GM21526 (cell line): Measurements from ENCODE around the gene PAPOLB.

Source experiments
- ATAC-seq: cut with Tn5 transposase; IDR thresholded peaks from one replicate; pipeline ENCODE4 v1.9.1; 2021; ENCODE audit warnings: moderate library complexity; ENCODE audit not compliant: unreplicated experiment, low FRiP score

Gene PAPOLB

GRCh38 chr7:4842319-4843064 lies 19.3 kb downstream of the PAPOLB start:
- ATAC-seq, result no peak

DNA sequence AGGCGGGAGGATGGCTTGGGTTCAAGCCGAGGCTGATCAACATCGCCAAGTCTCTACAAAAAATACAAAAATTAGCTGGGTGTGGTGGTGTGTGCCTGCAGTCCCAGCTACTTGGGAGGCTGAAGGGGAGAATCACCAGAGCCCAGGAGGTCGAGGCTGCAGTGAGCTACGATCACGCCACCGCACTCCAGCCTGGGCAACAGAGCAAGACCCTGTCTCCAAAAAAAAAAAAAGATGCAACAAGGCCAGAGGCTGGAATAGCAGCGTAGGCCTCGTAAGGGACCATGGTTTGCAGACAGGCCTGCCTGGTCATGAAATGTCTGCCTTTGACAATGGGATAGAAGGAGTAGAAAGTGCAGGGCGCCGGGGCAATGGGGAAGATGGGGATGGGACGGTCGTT lies 20.0 kb downstream of the PAPOLB start:
- ATAC-seq, result no peak

- no peak for ATAC-seq
Observed at GRCh38 chr7:4841007-4841784, 20.6 kb downstream of the PAPOLB start.

GRCh38 chr7:4840079-4840501 lies 21.7 kb downstream of the PAPOLB start:
- no peak for ATAC-seq

DNA sequence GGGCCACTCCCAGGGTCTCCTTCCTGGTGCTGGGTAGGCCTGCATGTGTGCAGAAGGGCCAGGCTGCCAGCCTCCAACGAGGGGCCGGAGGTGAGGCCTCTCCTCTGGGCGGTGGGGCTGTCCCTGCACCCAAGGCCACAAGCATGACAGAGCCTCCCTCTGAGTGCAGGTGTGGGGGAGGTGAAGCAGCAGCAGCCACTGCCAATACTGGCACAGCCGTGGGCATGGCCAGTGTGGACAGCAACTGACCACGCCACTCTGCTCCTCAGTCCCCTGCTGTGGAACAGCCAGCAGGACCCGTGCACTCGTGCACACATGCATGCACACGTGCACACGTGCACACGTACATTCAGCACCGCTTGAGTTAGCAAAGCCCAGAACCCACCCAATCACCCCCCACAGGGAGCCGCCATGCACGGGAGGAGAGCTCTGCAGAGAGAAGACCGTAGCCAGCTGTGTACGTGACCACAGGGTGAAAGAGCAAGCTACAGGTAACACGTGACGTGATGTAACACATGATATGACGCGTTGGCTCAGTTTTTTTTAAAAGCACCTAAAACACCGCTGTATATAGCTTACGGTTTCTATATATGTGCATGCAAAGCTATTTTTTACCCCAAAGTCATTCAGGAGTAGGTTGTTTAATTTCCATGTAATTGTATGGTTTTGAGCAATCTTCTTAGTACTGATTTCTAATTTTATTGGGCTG lies 23.1 kb downstream of the PAPOLB start:
- ATAC-seq, result no peak

DNA sequence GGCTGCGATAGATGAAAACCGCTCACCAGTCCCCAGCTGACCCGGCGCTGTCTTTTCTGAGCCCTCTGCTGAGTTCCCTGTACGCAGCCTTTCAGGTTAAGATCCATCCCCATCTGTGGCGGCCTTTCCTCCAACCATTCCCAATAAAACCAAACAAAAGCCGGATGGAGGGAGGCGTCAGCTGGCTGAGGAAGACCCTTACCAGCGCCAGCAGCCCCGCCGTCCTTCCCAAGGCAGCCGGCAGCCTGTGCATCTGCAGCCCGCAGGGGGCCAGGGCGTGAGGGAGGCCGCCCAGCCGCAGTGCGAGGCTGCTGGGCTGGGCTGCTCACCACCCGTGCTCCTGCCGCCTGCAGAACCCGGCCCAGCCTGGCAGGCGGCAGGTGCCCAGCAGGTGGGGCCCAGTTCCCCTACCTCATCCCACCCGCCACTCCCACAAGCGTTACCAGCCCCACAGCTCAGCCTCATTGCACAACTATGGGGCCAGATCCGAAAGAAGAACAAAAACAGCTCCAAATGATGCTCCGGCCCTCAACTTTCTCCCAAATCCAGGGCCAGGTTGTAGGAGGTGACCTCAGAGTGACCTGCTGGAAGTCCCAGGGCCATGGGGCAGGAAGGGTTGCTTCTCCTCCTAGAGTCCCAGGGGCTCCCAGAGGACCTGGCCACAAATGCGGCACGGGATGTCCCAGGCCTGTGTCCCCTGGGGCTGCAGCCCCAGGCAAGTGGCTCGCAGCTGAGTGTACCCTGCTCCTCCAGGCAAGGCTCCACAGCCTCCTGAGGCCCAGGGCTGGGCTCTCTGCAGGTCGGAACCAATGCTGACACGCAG lies 23.8 kb downstream of the PAPOLB start:
- ATAC-seq, result no peak

DNA sequence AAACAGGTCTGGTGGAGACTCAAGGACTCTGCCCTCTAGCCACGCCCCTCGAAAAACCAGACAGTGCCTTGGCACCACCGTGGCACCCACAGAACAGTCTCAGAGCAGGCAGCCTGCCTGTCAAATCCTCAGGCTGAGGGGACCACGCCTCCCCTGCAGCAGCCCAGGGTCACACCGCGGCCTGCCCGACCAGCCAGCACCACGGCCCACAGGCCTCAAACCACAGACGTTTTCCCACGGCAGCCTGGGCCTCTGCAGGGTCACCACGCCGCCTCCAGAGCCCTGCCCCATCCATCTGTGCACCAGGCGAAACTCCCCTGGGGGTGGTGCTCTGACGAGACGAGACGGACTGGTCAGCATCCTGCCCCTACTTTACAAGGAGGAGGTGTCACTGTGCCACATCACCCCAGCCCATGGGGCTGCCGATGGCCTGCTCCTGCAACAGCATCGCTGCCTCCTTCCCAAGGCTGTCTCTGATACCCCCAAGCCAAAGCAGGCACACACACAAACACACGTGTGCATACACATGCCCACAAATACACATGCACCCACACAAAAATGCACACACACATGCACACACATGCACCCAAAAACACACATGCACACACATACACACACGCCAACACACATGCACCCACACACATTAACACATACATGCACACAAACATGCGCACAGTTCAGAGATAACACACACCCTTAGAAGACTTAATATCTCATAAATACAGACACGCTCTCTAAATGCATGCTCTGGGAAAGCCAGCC lies 24.6 kb downstream of the PAPOLB start:
- ATAC-seq, result no peak

- ATAC-seq, result no peak
Observed at GRCh38 chr7:4836206-4836661, 25.6 kb downstream of the PAPOLB start.

GRCh38 chr7:4835398-4836205 lies 26.2 kb downstream of the PAPOLB start:
- no peak for ATAC-seq

DNA sequence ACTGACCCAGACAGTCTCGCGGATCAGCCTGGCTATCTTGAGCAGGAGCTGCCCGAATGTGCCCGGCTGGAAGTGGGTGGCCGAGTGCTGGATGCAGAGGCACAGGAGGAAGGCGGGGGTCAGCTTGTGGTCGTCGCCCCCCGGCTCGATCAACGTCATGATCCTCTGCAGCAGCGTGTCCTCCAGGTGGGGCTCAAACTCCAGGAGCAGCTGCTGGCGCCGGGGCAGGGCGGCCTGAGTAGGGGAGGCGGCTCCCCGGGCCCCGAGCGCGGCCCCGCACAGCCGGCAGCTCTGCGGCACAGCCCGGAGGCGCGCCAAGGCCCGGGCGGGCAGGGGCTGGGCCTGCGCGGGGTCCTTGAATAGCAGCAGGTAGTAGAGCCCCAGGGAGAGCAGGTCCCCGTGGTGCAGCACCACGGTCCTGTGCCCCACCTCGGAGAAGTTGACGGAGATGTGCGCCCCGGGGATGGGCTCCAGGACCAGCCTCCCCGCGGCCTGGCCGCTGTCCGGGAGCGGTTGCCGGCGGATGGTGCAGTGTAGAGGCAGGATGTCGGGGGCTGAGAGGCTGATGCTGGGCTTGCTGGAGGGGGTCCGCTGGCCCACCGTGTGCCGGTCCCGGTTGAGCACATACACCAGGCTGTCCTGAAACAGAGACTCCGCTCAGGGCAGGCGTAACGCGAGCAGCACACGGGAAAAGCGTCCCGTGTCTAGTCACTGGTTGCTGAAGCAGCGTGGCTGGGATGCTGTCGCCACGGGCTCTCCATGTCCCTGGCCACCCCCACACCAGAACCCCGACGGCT lies 27.0 kb downstream of the PAPOLB start:
- no peak for ATAC-seq

- no peak for ATAC-seq
Observed at GRCh38 chr7:4833691-4834600, 27.9 kb downstream of the PAPOLB start.

GRCh38 chr7:4833176-4833575 lies 28.7 kb downstream of the PAPOLB start:
- no peak for ATAC-seq

GRCh38 chr7:4832711-4833110 lies 29.1 kb downstream of the PAPOLB start:
- no peak for ATAC-seq

- ATAC-seq, result no peak
Observed at GRCh38 chr7:4831723-4832495, 29.9 kb downstream of the PAPOLB start.

DNA sequence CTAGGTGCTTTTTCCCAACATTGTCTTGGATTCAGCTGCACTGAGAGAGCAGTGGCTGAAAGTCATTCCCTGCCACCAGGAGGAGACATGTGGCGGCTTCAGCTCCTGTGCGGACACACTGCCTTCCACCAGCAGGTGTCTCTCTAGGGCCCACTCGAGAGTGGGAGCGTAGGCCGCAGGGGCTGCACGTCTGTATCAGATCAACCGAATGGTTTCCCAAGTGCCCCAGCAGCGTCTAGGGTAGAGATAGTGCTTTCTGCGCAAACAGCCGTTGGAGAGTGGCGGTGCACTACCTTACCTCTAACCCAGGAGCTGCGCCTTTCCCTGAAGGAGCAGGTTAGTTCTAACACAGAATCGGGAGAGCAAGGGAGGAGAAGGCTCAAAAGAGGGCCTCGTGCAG lies 31.7 kb downstream of the PAPOLB start:
- peak; percentile 59 for ATAC-seq

GRCh38 chr7:4828720-4829383 lies 33.0 kb downstream of the PAPOLB start:
- no peak for ATAC-seq
